ENCODE results near the gene SLC30A10.

GRCh38 chr1:219908170-219908569 is 20.2 kb downstream of the SLC30A10 start:
- no peak for TF ChIP-seq CTCF (IDR thresholded peaks at IDR 0.05)
- TF ChIP-seq POLR2A (IDR thresholded peaks at IDR 0.05; ENCODE audit: low read length), result no peak
- no peak for TF ChIP-seq EHMT2 (IDR thresholded peaks at IDR 0.05; ENCODE audit: low read depth)
- no peak for TF ChIP-seq MAX (IDR thresholded peaks at IDR 0.05)

All from A549 (cell line).